Lower leg skin (tissue), 3 donors: ENCODE data around the gene ISG20L2.
"Not testable (repeated sequence)": the region's sequence is repeated elsewhere in the genome, so short reads cannot be mapped to it uniquely, and the experiment has no call there.

Source experiments
- POLR2A ChIP-seq, 2 donors: fragments of 450-650 bp; IDR thresholded peaks; one replicate each; pipeline ENCODE4 v1.6.1; 2016 to 2017; ENCODE audit warnings: antibody characterized with exemption in 2 of 2, mild to moderate bottlenecking in 1 of 2, moderate library complexity in 1 of 2
- TF ChIP-seq, protein P1 (sequence below), 3 donors: fragments of 450-650 bp; IDR thresholded peaks; one replicate each; pipeline ENCODE4 v1.5.1; 2016; ENCODE audit warnings: antibody characterized with exemption in 3 of 3, mild to moderate bottlenecking in 3 of 3, moderate library complexity in 2 of 3

DNA sequence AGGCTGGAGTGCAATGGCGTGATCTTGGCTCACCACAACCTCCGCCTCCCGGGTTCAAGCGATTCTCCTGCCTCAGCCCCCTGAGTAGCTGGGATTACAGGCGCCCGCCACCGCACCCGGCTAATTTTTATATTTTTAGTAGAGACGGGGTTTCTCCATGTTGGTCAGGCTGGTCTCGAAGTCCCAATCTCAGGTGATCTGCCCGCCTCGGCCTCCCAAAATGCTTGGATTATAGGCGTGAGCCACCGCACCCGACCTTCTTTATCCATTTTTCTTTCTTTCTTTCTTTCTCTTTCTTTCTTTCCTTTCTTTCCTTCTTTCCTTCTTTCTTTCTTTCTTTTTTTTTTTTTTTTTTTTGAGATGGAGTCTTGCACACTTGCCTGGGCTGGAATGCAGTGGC is 36.6 kb upstream of the ISG20L2 start:
- TF ChIP-seq POLR2A (IDR thresholded peaks at IDR 0.05): not testable (repeated sequence)
- TF ChIP-seq, protein P1, sequence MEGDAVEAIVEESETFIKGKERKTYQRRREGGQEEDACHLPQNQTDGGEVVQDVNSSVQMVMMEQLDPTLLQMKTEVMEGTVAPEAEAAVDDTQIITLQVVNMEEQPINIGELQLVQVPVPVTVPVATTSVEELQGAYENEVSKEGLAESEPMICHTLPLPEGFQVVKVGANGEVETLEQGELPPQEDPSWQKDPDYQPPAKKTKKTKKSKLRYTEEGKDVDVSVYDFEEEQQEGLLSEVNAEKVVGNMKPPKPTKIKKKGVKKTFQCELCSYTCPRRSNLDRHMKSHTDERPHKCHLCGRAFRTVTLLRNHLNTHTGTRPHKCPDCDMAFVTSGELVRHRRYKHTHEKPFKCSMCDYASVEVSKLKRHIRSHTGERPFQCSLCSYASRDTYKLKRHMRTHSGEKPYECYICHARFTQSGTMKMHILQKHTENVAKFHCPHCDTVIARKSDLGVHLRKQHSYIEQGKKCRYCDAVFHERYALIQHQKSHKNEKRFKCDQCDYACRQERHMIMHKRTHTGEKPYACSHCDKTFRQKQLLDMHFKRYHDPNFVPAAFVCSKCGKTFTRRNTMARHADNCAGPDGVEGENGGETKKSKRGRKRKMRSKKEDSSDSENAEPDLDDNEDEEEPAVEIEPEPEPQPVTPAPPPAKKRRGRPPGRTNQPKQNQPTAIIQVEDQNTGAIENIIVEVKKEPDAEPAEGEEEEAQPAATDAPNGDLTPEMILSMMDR (IDR thresholded peaks at IDR 0.05): not testable (repeated sequence)
